SU-DHL-6 (cell line): ENCODE measurements around the gene ADARB2.

ENCODE experiments used
- H2AFZ ChIP-seq: fragments of 200-600 bp; sonication (generic); 2 replicates; pipeline ENCODE4 v1.6.1; 2014; ENCODE audit warnings: low read depth, mild to moderate bottlenecking, moderate library complexity, mixed read lengths, antibody characterized with exemption, low read length; ENCODE audit not compliant: severe bottlenecking
- H3F3A ChIP-seq: fragments of 200-600 bp; shearing (Covaris generic); 2 replicates; pipeline ENCODE4 v1.6.0; 2016; ENCODE audit warnings: antibody characterized with exemption, mild to moderate bottlenecking; ENCODE audit not compliant: insufficient read depth
- H3K27ac ChIP-seq: fragments of 200-600 bp; sonication (generic); 2 replicates; pipeline ENCODE4 v1.5.1; 2016; ENCODE audit warnings: low read depth, mild to moderate bottlenecking, low read length, moderate library complexity, mixed read lengths
- H3K27me3 ChIP-seq: fragments of 200-600 bp; sonication (generic), shearing (Covaris generic); 2 replicates; pipeline ENCODE4 v1.6.0; 2014; ENCODE audit warnings: mild to moderate bottlenecking, low read length
- H3K36me3 ChIP-seq: fragments of 200-600 bp; sonication (generic); 2 replicates; pipeline ENCODE4 v1.6.1; 2014; ENCODE audit warnings: mild to moderate bottlenecking, low read length, mixed read lengths
- H3K4me2 ChIP-seq: fragments of 300-600, 200-600 bp; shearing (Covaris generic), sonication (generic); 2 replicates; pipeline ENCODE4 v1.6.0; 2014; ENCODE audit warnings: low read length, low read depth, mild to moderate bottlenecking; ENCODE audit not compliant: poor library complexity, severe bottlenecking
- H3K4me3 ChIP-seq: fragments of 200-600 bp; sonication (generic); 2 replicates; pipeline ENCODE4 v1.5.1; 2014; ENCODE audit warnings: antibody characterized with exemption, low read length, mild to moderate bottlenecking, mixed read lengths; ENCODE audit not compliant: insufficient read depth, poor library complexity, severe bottlenecking
- H3K79me2 ChIP-seq: fragments of 200-600 bp; sonication (generic); 2 replicates; pipeline ENCODE4 v1.6.1; 2014; ENCODE audit warnings: mild to moderate bottlenecking, low read length, moderate library complexity; ENCODE audit not compliant: insufficient read depth
- H3K9ac ChIP-seq: fragments of 200-600 bp; sonication (generic); 2 replicates; pipeline ENCODE4 v1.7.0; 2014; ENCODE audit warnings: mild to moderate bottlenecking, low read length
- H3K9me2 ChIP-seq: fragments of 200-600 bp; sonication (generic); replicated peaks from 2 replicates; pipeline ENCODE4 v1.6.1; 2014; ENCODE audit warnings: low read length; ENCODE audit not compliant: insufficient read depth
- H3K9me3 ChIP-seq: fragments of 200-600 bp; sonication (generic); 2 replicates; pipeline ENCODE4 v1.6.1; 2014; ENCODE audit warnings: low read length, mixed read lengths; ENCODE audit not compliant: insufficient read depth
- H4K20me1 ChIP-seq: fragments of 200-600 bp; sonication (generic); 2 replicates; pipeline ENCODE4 v1.6.1; 2014; ENCODE audit warnings: low read depth, mild to moderate bottlenecking, antibody characterized with exemption, low read length, moderate library complexity, mixed read lengths
- EZH2phosphoT487 ChIP-seq: fragments of 200-600 bp; sonication (generic), shearing (Covaris generic); conservative IDR thresholded peaks from 2 replicates; pipeline ENCODE4 v1.6.1; 2018; ENCODE audit warnings: mild to moderate bottlenecking, antibody characterized with exemption, low read length, moderate library complexity, mixed read lengths
- TF ChIP-seq, protein P1 (sequence below): fragments of 200-600 bp; sonication (generic); IDR thresholded peaks from one replicate; pipeline ENCODE4 v1.5.1; 2017; ENCODE audit warnings: antibody characterized with exemption, mild to moderate bottlenecking, low read length, moderate library complexity; ENCODE audit not compliant: insufficient read depth, poor library complexity, severe bottlenecking

Gene ADARB2

DNA sequence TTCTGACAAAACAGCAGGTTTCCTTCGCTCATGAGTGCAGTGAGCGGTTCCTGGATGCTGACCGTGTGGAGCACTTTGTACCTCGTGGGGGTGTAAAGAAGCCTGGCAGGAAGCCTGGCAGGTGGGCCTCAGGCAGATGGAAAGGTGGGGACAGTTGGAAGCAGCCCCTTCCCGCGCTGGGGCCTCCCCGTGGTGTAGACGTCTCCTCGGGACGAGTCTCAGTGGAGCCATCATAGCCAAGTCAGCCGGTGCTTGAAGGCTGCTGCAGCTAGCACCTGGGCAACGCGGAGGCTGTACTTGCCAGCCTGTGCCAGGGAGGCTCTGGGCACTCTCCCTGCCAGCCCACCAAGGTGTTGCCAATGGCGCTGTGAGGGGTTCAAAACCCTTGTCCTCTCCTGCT is 526.7 kb downstream of the ADARB2 start:
- Histone ChIP-seq H3K27ac (no peak overlapping the region), H3K36me3 (no peaks in the 10 kb centered on the region), H3K9me2 (no peaks in the 10 kb centered on the region), H3K9ac (no peak overlapping the region), H3F3A (no peaks in the 10 kb centered on the region), H3K4me2 (no peak overlapping the region), H3K4me3 (no peak overlapping the region), H3K79me2 (no peaks in the 10 kb centered on the region), H2AFZ (no peak overlapping the region), H3K9me3 (no peaks in the 10 kb centered on the region), H3K27me3 (no peaks in the 10 kb centered on the region), H4K20me1 (no peaks in the 10 kb centered on the region)
- TF ChIP-seq, protein P1, sequence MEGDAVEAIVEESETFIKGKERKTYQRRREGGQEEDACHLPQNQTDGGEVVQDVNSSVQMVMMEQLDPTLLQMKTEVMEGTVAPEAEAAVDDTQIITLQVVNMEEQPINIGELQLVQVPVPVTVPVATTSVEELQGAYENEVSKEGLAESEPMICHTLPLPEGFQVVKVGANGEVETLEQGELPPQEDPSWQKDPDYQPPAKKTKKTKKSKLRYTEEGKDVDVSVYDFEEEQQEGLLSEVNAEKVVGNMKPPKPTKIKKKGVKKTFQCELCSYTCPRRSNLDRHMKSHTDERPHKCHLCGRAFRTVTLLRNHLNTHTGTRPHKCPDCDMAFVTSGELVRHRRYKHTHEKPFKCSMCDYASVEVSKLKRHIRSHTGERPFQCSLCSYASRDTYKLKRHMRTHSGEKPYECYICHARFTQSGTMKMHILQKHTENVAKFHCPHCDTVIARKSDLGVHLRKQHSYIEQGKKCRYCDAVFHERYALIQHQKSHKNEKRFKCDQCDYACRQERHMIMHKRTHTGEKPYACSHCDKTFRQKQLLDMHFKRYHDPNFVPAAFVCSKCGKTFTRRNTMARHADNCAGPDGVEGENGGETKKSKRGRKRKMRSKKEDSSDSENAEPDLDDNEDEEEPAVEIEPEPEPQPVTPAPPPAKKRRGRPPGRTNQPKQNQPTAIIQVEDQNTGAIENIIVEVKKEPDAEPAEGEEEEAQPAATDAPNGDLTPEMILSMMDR, result no peak
- no peak for TF ChIP-seq EZH2phosphoT487

DNA sequence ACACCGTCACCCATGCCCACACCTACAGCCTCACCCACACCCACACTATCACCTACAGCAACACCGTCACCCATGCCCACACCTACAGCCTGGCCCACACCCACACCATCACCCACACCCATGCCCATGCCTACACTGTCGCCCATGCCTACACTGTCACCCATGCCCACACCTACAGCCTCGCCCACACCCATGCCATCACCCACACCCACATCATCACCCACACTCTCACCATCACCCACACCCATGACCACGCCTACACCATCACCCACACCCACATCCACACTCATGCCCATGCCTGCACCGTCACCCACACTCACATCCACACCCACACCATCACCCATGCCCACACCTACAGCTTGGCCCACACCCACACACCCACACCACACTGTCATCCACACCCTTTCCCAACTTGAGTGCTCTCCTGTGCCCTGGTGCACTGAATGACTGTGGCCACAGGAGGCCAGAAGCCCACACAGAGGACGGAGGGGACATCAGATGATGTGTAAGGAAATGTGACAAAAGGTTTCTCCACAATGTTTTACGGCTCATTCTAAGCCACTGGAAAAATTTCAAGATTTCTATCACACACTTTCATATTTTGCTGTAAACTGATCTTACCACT is 527.9 kb downstream of the ADARB2 start:
- no peak overlapping the region for H3K27ac ChIP-seq
- TF ChIP-seq, protein P1, result no peak
- TF ChIP-seq EZH2phosphoT487, result no peak
- H3K9me3 ChIP-seq, result no peaks in the 10 kb centered on the region
- H4K20me1 ChIP-seq, result no peaks in the 10 kb centered on the region
- H3F3A ChIP-seq, result no peaks in the 10 kb centered on the region
- no peaks in the 10 kb centered on the region for H3K9me2 ChIP-seq
- no peaks in the 10 kb centered on the region for H3K79me2 ChIP-seq
- H3K9ac ChIP-seq, result no peak overlapping the region
- no peak overlapping the region for H2AFZ ChIP-seq
- H3K4me3 ChIP-seq, result no peak overlapping the region
- H3K36me3 ChIP-seq, result no peaks in the 10 kb centered on the region
- H3K4me2 ChIP-seq, result no peak overlapping the region
- no peaks in the 10 kb centered on the region for H3K27me3 ChIP-seq

DNA sequence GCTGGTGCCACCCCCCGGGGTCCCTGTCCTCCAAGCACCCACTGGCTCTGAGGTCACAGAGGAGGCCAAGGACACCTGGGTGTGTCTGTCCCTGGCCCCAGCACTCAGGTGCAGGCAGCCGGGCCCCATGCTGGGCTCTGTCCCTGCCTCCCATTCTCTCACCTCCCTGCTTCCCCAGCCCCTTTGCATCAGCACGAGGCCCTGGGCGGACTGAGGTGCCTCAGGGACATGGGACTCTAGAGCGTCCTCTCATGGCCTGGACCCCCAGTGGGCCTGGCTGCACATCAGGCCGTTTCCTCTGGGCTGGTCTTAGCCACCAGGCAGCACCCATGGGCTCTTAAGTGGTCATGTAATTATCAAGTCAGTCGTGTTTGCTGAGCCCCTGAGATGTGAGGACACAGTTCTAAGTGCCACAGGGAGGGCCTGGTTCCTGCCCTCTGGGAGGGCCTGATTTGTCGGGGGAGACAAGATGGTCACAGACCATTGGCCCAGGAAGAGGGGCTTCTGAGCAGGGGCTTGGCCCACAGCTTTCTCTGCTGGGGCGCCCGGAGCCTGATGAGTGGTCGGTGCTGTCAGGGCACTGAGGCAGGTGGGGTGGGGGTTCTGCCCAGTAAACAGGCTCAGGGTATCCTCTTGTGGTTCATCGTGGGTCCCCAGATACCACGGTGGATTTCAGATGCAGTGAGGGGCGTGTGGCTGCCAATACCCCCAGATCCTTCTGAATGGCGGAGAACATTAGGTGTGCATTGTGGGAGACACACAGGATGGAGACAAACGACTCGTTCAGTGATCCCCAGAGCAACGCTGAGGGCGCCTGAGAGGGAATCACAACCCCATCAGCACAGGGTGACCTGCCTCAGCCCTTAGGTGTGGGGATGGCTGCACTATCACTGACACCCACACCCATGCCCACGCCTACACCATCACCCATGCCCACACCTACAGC is 528.7 kb downstream of the ADARB2 start:
- H3K4me2 ChIP-seq, result no peak overlapping the region
- no peaks in the 10 kb centered on the region for H3K9me3 ChIP-seq
- TF ChIP-seq, protein P1, result no peak
- TF ChIP-seq EZH2phosphoT487, result no peak
- no peaks in the 10 kb centered on the region for H3K36me3 ChIP-seq
- no peaks in the 10 kb centered on the region for H3K9me2 ChIP-seq
- no peak overlapping the region for H2AFZ ChIP-seq
- no peak overlapping the region for H3K4me3 ChIP-seq
- no peaks in the 10 kb centered on the region for H3K79me2 ChIP-seq
- no peaks in the 10 kb centered on the region for H3K27me3 ChIP-seq
- no peaks in the 10 kb centered on the region for H3F3A ChIP-seq
- no peak overlapping the region for H3K9ac ChIP-seq
- H3K27ac ChIP-seq, result no peak overlapping the region
- H4K20me1 ChIP-seq, result no peaks in the 10 kb centered on the region
